NB4 (cell line): ENCODE data around the gene ZNF185.

Experiments used
- CTCF ChIP-seq: IDR thresholded peaks from one replicate; pipeline ENCODE4 v1.5.1; 2012; ENCODE audit warnings: low read depth, low read length
- POLR2A ChIP-seq: IDR thresholded peaks from 2 replicates; pipeline ENCODE4 v1.6.1; 2011; ENCODE audit warnings: mild to moderate bottlenecking; ENCODE audit not compliant: insufficient read length; ENCODE audit errors: extremely low read depth

GRCh38 chrX:152865232-152865920, 32.5 kb upstream of the ZNF185 start:
- no peak for TF ChIP-seq CTCF
- TF ChIP-seq POLR2A = no peak
